ENCODE data around the gene SLC25A21.

The SLC25A21 gene

GRCh38 chr14:36718216-36718615, 454.2 kb downstream of the SLC25A21 start:
- ChIA-PET POLR2A (no interaction called here), CTCF (interaction anchor here (0.7 kb wide), 1 partner anchor 12 kb away, joined by 3 read pairs; no protein-coding TSS in a partner anchor)
- H3K27ac ChIP-seq (ENCODE audit: extremely low read depth, low read depth, low read length): no peak overlapping the region
- no peaks in the 10 kb centered on the region for H3K4me1 ChIP-seq (ENCODE audit: control insufficient read depth, insufficient read depth, low read length)
- H3K9me3 ChIP-seq (ENCODE audit: control insufficient read depth, insufficient read depth, low read depth, low read length): no peaks in the 10 kb centered on the region
- TF ChIP-seq GLIS1 (tag by site-specific recombination; IDR thresholded peaks at IDR 0.05) (no peak), ZSCAN16 (tag by site-specific recombination; IDR thresholded peaks at IDR 0.05) (no peak), HOXC10 (CRISPR knock-in tag; IDR thresholded peaks at IDR 0.05) (no peak), ZNF433 (tag by site-specific recombination; IDR thresholded peaks at IDR 0.05; ENCODE audit: low read depth) (no peak), ZNF555 (tag by site-specific recombination; conservative IDR thresholded peaks at IDR 0.05) (no peak), ZBTB44 (tag by site-specific recombination; IDR thresholded peaks at IDR 0.05) (no peak), HIC1 (tag by site-specific recombination; IDR thresholded peaks at IDR 0.05) (no peak), ZNF623 (tag by site-specific recombination; IDR thresholded peaks at IDR 0.05) (no peak), ZNF416 (tag by site-specific recombination; IDR thresholded peaks at IDR 0.05) (no peak), ZIC2 (tag by site-specific recombination; IDR thresholded peaks at IDR 0.05) (no peak), REST (tag by site-specific recombination; IDR thresholded peaks at IDR 0.05) (no peak), ZBTB1 (tag by site-specific recombination; IDR thresholded peaks at IDR 0.05) (no peak), ZNF521 (tag by site-specific recombination; IDR thresholded peaks at IDR 0.05) (no peak), GLIS2 (tag by site-specific recombination; IDR thresholded peaks at IDR 0.05) (no peak), ZNF768 (tag by site-specific recombination; IDR thresholded peaks at IDR 0.05) (no peak), ZNF280C (tag by site-specific recombination; IDR thresholded peaks at IDR 0.05) (no peak)
- H3K36me3 ChIP-seq (ENCODE audit: control insufficient read depth in 2 of 2, insufficient read depth in 1 of 2, low read length in 2 of 2): no peaks in the 10 kb centered on the region
- no peak overlapping the region for H3K4me3 ChIP-seq (ENCODE audit: low read depth, low read length)

GRCh38 chr14:36717363-36717762, 455.0 kb downstream of the SLC25A21 start:
- ChIA-PET POLR2A (no interaction called here), CTCF (interaction anchor here (0.6 to 0.8 kb wide), 3 partner anchors 31 to 62 kb away, joined by 3 to 4 read pairs (median 3); no protein-coding TSS in a partner anchor)
- TF ChIP-seq KLF7 (tag by site-specific recombination; IDR thresholded peaks at IDR 0.05; ENCODE audit: borderline replicate concordance): no peak
- no peak for TF ChIP-seq HOXC10 (CRISPR knock-in tag; IDR thresholded peaks at IDR 0.05)
- TF ChIP-seq ZNF398 (tag by site-specific recombination; IDR thresholded peaks at IDR 0.05): no peak
- no peak for TF ChIP-seq ZNF248 (tag by site-specific recombination; IDR thresholded peaks at IDR 0.05)
- no peak overlapping the region for H3K27ac ChIP-seq (ENCODE audit: extremely low read depth, low read depth, low read length)
- no peaks in the 10 kb centered on the region for H3K36me3 ChIP-seq (ENCODE audit: control insufficient read depth in 2 of 2, insufficient read depth in 1 of 2, low read length in 2 of 2)
- no peaks in the 10 kb centered on the region for H3K9me3 ChIP-seq (ENCODE audit: control insufficient read depth, insufficient read depth, low read depth, low read length)
- H3K4me1 ChIP-seq (ENCODE audit: control insufficient read depth, insufficient read depth, low read length): no peaks in the 10 kb centered on the region
- H3K4me3 ChIP-seq (ENCODE audit: low read depth, low read length): no peak overlapping the region
